Effector memory CD4-positive, alpha-beta T cell (primary cell): ENCODE results near the gene PDZRN3.

ENCODE experiments used
- DNase-seq, 3 donors: peaks; one replicate each; pipeline ENCODE4 v3.0.0-alpha.2; 2020
- H3K27ac ChIP-seq: 2 replicates; pipeline ENCODE4 v1.7.0; 2013; ENCODE audit warnings: mild to moderate bottlenecking, low read length, moderate library complexity; ENCODE audit not compliant: insufficient read depth, poor library complexity, severe bottlenecking
- H3K27me3 ChIP-seq: replicated peaks from 2 replicates; pipeline ENCODE4 v1.7.0; 2013; ENCODE audit warnings: mild to moderate bottlenecking, low read length; ENCODE audit not compliant: insufficient read depth, control insufficient read depth, poor library complexity, severe bottlenecking
- H3K36me3 ChIP-seq: 2 replicates; pipeline ENCODE4 v1.7.0; 2013; ENCODE audit warnings: mild to moderate bottlenecking, low read length, moderate library complexity; ENCODE audit not compliant: control insufficient read depth, insufficient read depth
- H3K4me1 ChIP-seq: 2 replicates; pipeline ENCODE4 v1.7.0; 2013; ENCODE audit warnings: low read length, mild to moderate bottlenecking; ENCODE audit not compliant: control insufficient read depth, insufficient read depth, poor library complexity, severe bottlenecking
- H3K4me3 ChIP-seq: 2 replicates; pipeline ENCODE4 v1.7.0; 2013; ENCODE audit warnings: low read length, low read depth, mild to moderate bottlenecking; ENCODE audit not compliant: insufficient read depth, poor library complexity, severe bottlenecking
- H3K9me3 ChIP-seq: 2 replicates; pipeline ENCODE4 v1.7.0; 2013; ENCODE audit warnings: mild to moderate bottlenecking, low read length, moderate library complexity; ENCODE audit not compliant: control insufficient read depth

The PDZRN3 gene

DNA sequence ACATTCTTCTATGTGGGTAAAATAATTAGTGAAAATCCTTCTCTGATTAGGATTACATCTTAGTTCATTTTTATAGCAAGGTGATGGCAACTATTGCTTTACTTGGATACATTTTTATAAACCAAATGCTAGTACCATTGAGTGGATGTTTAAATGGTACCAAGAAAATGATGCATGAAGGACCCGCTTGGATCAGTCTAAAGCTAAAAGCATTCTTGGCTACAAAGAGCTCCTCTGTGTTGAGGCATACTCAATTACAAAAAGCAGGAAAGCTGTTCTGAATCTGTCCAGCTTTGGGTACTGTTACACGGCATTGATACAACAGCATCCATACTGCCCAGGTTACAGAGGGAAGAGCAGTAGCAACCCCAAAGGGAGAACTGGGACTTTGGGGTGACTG lies 217.2 kb downstream of the PDZRN3 start:
- Histone ChIP-seq H3K36me3 (no peaks in the 10 kb centered on the region), H3K4me3 (no peak overlapping the region), H3K9me3 (no peaks in the 10 kb centered on the region), H3K27ac (no peak overlapping the region), H3K4me1 (no peaks in the 10 kb centered on the region), H3K27me3 (no peaks in the 10 kb centered on the region)
- no peak for DNase-seq

DNA sequence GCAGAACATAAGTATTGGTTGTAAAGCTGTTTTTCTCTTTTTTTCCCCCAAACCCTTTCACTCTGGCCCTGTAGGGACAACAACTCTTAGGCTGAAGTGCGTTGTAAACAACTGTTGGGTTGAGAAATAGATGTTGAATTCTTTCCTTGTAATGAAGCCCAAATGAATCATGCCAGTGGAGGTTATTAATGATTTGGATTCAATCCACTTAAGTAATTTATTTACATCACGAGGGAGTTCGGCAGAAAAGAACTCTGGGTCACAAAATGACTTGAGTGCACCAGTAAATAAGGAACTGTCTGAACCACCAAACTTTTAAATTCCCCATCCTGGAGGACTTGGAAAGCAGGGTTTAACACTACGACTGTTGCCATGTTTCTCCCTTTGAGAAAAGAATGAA lies 218.9 kb downstream of the PDZRN3 start:
- no peak for DNase-seq
- no peak overlapping the region for H3K4me3 ChIP-seq
- H3K27me3 ChIP-seq, result no peaks in the 10 kb centered on the region
- H3K36me3 ChIP-seq, result no peaks in the 10 kb centered on the region
- no peaks in the 10 kb centered on the region for H3K9me3 ChIP-seq
- no peaks in the 10 kb centered on the region for H3K4me1 ChIP-seq
- H3K27ac ChIP-seq, result no peak overlapping the region

DNA sequence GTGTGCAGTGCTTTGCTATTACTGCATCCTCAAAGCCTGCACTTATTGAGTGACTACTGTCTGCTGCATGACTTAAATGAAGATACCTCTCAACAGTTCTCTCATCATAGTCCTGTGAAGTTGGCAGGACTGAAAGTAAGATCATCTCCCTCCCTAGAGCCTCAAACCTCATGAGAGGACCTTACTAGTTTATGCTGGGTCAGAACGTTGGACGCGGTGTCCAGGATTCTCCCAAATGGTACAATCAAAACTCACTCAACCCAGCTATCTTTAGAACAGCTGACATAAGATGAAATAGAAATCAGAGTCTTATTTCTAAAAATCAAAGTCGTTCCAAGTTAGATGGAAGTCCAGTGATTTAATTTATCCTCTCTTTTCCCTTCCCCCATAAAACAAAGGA lies 219.7 kb downstream of the PDZRN3 start:
- Histone ChIP-seq H3K9me3 (no peaks in the 10 kb centered on the region), H3K4me1 (no peaks in the 10 kb centered on the region), H3K27me3 (no peaks in the 10 kb centered on the region), H3K4me3 (no peak overlapping the region), H3K27ac (no peak overlapping the region), H3K36me3 (no peaks in the 10 kb centered on the region)
- DNase-seq, result no peak

DNA sequence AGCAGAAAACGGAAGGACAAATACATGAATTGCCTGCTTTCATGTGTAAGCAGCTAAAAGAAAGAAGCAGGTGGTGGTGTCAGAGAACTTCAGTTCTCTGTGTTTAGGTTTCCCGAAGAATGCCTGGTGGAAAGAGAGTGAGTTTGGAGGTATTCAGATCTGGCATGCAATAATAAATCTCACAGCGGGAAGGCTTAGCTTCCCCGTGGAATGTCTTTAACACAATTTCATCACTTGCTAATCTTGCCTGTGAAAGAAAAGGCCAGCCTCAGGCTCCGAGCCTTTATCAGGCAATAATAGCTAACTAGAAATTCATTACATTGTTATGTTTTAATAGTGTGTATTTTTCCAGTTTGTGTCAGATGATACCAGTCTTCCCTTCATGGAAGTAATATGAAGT lies 220.3 kb downstream of the PDZRN3 start:
- no peak for DNase-seq

DNA sequence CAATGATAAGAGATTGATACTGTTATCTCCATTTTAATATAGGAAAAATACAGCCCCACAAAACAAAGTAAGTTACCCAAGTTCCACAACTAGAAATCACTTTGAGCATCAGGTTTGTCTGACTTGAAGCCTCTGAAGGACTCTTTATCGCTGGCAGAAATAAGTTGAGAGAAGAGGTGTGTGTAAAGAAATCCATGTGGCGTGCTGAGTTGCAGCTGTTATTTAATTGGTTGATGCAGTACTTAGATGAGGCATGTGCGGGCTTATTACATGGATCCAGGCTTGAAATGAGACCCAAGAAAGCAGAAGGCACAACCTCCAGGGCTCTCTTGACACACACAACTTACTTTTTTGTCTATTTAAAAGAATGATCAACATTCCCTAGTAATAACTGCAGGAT lies 221.3 kb downstream of the PDZRN3 start:
- no peak for DNase-seq
- no peak overlapping the region for H3K27ac ChIP-seq
- no peaks in the 10 kb centered on the region for H3K9me3 ChIP-seq

More for the DNA sequence above, 220.3 kb downstream of the PDZRN3 start:
- no peaks in the 10 kb centered on the region for H3K9me3 ChIP-seq
- no peaks in the 10 kb centered on the region for H3K36me3 ChIP-seq
- no peaks in the 10 kb centered on the region for H3K27me3 ChIP-seq
- no peak overlapping the region for H3K4me3 ChIP-seq
- no peak overlapping the region for H3K27ac ChIP-seq
- H3K4me1 ChIP-seq, result no peaks in the 10 kb centered on the region

DNA sequence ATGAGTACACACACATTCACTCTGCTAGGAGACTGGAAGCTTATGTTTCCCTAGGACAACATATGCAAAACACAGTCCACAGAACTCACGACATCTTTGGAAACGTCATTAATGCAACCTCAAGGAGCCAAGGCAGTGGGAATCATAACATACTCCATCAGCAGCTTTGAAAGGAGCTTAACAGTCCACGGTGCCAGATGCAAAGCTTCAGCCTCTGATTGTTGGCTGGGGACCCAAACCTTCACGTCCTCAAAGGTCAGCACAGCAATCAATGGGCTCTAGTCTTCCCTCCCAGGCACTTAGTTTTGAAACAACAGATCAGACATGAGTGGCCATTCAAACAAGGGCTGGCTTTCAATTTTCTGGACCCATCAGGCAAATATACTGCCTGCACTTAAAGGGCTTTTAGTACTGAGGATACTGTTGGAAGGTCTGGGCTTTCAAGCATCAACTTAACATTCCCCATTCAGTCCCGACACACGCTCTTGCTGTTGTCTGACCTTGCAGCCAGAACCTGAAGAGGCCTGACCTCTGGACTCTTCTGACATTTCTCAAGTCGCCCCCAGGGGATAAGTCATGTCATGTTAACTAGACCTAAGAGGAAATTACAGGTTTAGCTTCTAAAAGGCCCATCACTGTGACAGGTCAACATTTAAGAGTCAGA lies 223.0 kb downstream of the PDZRN3 start:
- Histone ChIP-seq H3K9me3 (no peaks in the 10 kb centered on the region), H3K4me3 (no peak overlapping the region), H3K4me1 (no peaks in the 10 kb centered on the region), H3K27me3 (no peaks in the 10 kb centered on the region), H3K36me3 (no peaks in the 10 kb centered on the region), H3K27ac (no peak overlapping the region)
- DNase-seq, result no peak

More for the DNA sequence above, 221.3 kb downstream of the PDZRN3 start:
- no peaks in the 10 kb centered on the region for H3K36me3 ChIP-seq
- H3K4me3 ChIP-seq, result no peak overlapping the region
- H3K27me3 ChIP-seq, result no peaks in the 10 kb centered on the region
- H3K4me1 ChIP-seq, result no peaks in the 10 kb centered on the region

DNA sequence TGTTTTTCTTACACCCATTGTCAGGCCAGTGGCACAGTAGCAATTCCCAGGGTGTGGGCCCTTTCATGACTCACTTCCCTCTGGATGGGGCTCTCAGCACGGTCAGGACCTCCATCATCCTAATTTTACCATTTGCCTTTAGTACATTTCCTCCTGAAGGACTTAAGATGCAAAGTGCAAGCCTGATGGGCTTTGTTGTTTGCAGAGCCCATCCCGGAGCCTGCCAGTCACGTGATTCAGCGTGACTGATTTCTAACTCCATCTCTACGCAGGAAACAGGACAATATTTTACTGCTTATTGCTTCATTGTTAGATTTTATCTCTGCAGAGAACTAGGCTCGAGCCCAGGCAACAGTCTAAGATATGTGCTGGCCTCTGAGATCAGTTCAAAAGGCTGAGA lies 223.7 kb downstream of the PDZRN3 start:
- H3K4me3 ChIP-seq, result no peak overlapping the region
- H3K36me3 ChIP-seq, result no peaks in the 10 kb centered on the region
- no peak for DNase-seq
- H3K9me3 ChIP-seq, result no peaks in the 10 kb centered on the region
- no peaks in the 10 kb centered on the region for H3K27me3 ChIP-seq
- H3K4me1 ChIP-seq, result no peaks in the 10 kb centered on the region
- no peak overlapping the region for H3K27ac ChIP-seq

DNA sequence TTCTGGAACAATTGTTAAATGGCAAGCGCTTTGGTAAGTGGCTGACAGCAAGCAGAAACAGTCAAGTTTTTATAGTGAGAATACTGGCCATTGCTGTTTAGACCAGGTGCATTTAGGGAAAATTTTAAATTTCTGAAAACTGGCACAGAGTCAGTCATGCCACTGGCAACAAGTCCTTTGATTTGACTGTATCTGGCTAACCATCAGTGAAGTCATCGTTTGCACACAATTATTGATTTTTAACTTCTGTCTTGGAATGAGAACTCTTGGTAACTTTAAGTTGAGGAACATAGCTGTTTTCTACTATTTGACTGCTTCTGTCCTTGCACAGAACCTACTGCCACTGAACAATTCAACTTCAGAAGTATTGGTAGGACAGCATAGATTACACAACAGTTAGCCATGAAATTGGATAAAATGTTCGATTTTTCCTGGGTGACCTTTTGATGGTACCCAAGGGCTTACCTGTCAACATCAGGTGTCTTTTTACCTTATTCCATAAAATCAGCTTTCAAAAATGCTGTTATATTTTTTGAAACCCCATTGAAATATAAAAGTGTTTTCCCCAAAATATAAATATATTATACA lies 225.0 kb downstream of the PDZRN3 start:
- H3K27ac ChIP-seq, result no peak overlapping the region

DNA sequence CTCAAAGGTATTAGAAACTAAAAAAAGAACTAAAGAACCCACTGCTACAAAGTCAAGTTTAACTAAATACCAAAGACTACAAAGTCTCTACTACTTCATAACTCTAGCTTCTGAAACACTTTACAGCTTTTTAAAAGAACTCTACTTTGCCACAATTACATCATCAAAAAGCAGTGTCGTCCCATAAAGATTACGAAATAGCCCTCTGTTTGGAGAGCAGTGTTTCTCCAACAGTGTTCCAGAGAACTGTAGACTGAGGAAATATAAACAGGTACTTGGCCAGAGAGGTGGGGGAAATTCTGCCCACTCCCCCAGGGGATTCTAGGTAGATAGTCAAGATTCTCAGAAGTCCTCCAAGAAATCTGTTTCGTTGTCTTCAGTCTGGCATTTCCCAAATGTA lies 225.6 kb downstream of the PDZRN3 start:
- Histone ChIP-seq H3K9me3 (no peaks in the 10 kb centered on the region), H3K27ac (no peak overlapping the region), H3K4me1 (no peaks in the 10 kb centered on the region), H3K36me3 (no peaks in the 10 kb centered on the region), H3K4me3 (no peak overlapping the region), H3K27me3 (no peaks in the 10 kb centered on the region)
- no peak for DNase-seq

More for the DNA sequence above, 225.0 kb downstream of the PDZRN3 start:
- H3K9me3 ChIP-seq, result no peaks in the 10 kb centered on the region
- DNase-seq, result no peak
- H3K4me1 ChIP-seq, result no peaks in the 10 kb centered on the region
- H3K27me3 ChIP-seq, result no peaks in the 10 kb centered on the region
- H3K36me3 ChIP-seq, result no peaks in the 10 kb centered on the region
- no peak overlapping the region for H3K4me3 ChIP-seq

DNA sequence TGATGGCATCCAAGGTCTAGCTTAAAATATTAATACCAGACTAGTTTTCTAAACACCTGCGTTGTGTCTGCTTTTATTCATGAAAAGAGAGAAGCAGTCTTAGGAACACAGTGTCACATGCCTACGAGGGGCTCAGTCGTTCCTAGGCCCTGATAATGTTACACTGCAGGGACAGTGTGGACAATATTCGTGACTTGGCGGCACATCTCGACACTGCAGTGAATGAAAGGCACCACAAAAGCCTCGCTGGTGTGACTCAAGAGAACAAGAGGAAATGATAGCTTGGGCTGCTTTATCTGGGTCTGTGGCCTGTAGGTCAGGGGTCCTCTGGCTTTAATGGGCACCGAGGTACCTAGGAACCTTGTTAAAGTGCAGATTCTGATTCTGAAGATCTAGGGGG lies 226.7 kb downstream of the PDZRN3 start:
- H3K27ac ChIP-seq, result no peak overlapping the region
- no peak for DNase-seq
- no peaks in the 10 kb centered on the region for H3K36me3 ChIP-seq

More for the DNA sequence above, 226.7 kb downstream of the PDZRN3 start:
- Histone ChIP-seq H3K9me3 (no peaks in the 10 kb centered on the region), H3K27me3 (no peaks in the 10 kb centered on the region), H3K4me1 (no peaks in the 10 kb centered on the region), H3K4me3 (no peak overlapping the region)
